Effector memory CD4-positive, alpha-beta T cell (primary cell): ENCODE measurements around the gene TEDC1.

Experiments used
- DNase-seq, 3 donors: peaks; one replicate each; pipeline ENCODE4 v3.0.0-alpha.2; 2020
- H3K27ac ChIP-seq: 2 replicates; pipeline ENCODE4 v1.7.0; 2013; ENCODE audit warnings: mild to moderate bottlenecking, low read length, moderate library complexity; ENCODE audit not compliant: insufficient read depth, poor library complexity, severe bottlenecking
- H3K27me3 ChIP-seq: replicated peaks from 2 replicates; pipeline ENCODE4 v1.7.0; 2013; ENCODE audit warnings: mild to moderate bottlenecking, low read length; ENCODE audit not compliant: insufficient read depth, control insufficient read depth, poor library complexity, severe bottlenecking
- H3K36me3 ChIP-seq: 2 replicates; pipeline ENCODE4 v1.7.0; 2013; ENCODE audit warnings: mild to moderate bottlenecking, low read length, moderate library complexity; ENCODE audit not compliant: control insufficient read depth, insufficient read depth
- H3K4me1 ChIP-seq: 2 replicates; pipeline ENCODE4 v1.7.0; 2013; ENCODE audit warnings: low read length, mild to moderate bottlenecking; ENCODE audit not compliant: control insufficient read depth, insufficient read depth, poor library complexity, severe bottlenecking
- H3K4me3 ChIP-seq: 2 replicates; pipeline ENCODE4 v1.7.0; 2013; ENCODE audit warnings: low read length, low read depth, mild to moderate bottlenecking; ENCODE audit not compliant: insufficient read depth, poor library complexity, severe bottlenecking
- H3K9me3 ChIP-seq: 2 replicates; pipeline ENCODE4 v1.7.0; 2013; ENCODE audit warnings: mild to moderate bottlenecking, low read length, moderate library complexity; ENCODE audit not compliant: control insufficient read depth

Gene TEDC1

DNA sequence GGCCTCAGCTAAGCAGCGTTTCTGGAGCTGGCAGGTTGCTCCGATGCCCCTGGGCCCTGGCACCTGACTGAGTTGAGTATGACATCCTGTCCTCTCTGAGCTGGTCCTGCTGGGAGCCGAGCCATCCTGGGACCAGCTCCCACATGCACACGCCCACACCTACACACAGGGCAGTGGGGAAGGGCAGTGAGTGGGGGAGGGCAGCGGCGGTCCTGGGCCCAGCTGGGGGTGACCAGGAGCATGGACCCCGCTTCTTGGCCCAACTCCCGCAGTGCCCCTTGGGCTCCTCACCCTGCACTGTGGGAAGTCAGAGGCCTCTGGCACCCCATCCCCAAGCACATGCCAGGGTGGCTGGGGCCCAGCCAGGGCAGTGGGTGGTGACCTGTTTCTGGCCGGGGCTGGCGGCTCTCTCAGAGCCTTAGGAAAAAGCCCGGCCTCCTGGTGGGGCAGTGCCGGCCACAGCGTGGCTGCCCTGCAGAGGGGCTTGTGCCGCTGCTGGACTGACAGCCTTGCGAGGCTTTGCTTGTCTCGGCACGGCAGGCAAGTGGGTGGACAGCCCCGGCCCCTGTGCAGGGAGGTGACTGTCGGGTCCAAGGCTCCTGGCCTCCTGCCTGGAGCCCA, 22.3 kb upstream of the TEDC1 start:
- peaks cover 5% of the 10 kb centered on the region for H3K4me1 ChIP-seq
- no peaks in the 10 kb centered on the region for H3K9me3 ChIP-seq
- no peak overlapping the region for H3K4me3 ChIP-seq
- peaks cover 28% of the 10 kb centered on the region for H3K36me3 ChIP-seq
- no peaks in the 10 kb centered on the region for H3K27me3 ChIP-seq
- DNase-seq, result no peak
- H3K27ac ChIP-seq, result no peak overlapping the region

GRCh38 chr14:105469456-105470349, 21.3 kb upstream of the TEDC1 start:
- Histone ChIP-seq H3K36me3 (peaks cover 20% of the 10 kb centered on the region), H3K4me1 (peaks cover 7% of the 10 kb centered on the region), H3K9me3 (no peaks in the 10 kb centered on the region), H3K4me3 (no peak overlapping the region), H3K27me3 (no peaks in the 10 kb centered on the region), H3K27ac (no peak overlapping the region)
- no peak for DNase-seq

- H3K9me3 ChIP-seq, result no peaks in the 10 kb centered on the region
- no peaks in the 10 kb centered on the region for H3K27me3 ChIP-seq
- DNase-seq, result no peak
- peaks cover 18% of the 10 kb centered on the region for H3K36me3 ChIP-seq
- H3K4me1 ChIP-seq, result peaks cover 16% of the 10 kb centered on the region
- H3K4me3 ChIP-seq, result no peak overlapping the region
- H3K27ac ChIP-seq, result no peak overlapping the region
Observed at GRCh38 chr14:105470350-105471296, 20.4 kb upstream of the TEDC1 start.

- no peak for DNase-seq
- Histone ChIP-seq H3K27me3 (no peaks in the 10 kb centered on the region), H3K4me3 (no peak overlapping the region), H3K36me3 (peaks cover 13% of the 10 kb centered on the region), H3K9me3 (no peaks in the 10 kb centered on the region), H3K4me1 (peaks cover 23% of the 10 kb centered on the region), H3K27ac (no peak overlapping the region)
Observed at GRCh38 chr14:105471297-105471821, 19.7 kb upstream of the TEDC1 start.

- H3K4me1 ChIP-seq, result peaks cover 29% of the 10 kb centered on the region
- no peaks in the 10 kb centered on the region for H3K27me3 ChIP-seq
- DNase-seq, result no peak
- no peaks in the 10 kb centered on the region for H3K9me3 ChIP-seq
- no peak overlapping the region for H3K4me3 ChIP-seq
- no peak overlapping the region for H3K27ac ChIP-seq
- peaks cover 11% of the 10 kb centered on the region for H3K36me3 ChIP-seq
Observed at GRCh38 chr14:105471823-105472485, 19.1 kb upstream of the TEDC1 start.

DNA sequence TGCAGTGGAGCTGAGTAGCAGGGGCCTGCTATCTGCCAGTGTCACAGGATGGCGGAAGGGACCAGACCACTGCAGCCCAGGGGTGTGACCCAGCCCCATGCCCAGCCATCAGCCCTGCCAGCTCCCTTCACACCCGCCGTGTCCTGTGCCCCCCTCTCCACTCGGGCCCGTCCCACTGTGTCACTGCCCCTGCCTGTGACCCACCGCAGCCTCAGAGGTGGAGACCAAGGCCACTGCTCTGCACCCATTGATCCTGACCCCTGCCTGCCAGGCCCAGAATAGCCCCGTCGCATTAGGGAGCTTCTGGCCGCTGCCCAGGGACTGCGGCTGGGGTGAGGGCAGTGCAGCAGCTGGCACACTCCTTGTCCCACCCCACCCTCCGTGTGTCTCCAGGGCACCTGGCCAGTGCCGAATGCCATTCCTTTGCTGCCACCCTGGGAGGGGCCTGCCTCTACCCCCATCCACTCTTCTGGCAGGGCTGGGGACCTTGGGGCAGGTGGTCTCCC, 18.5 kb upstream of the TEDC1 start:
- Histone ChIP-seq H3K4me1 (peaks cover 34% of the 10 kb centered on the region), H3K9me3 (no peaks in the 10 kb centered on the region), H3K27me3 (no peaks in the 10 kb centered on the region), H3K27ac (no peak overlapping the region), H3K36me3 (peaks cover 11% of the 10 kb centered on the region), H3K4me3 (no peak overlapping the region)
- no peak for DNase-seq

GRCh38 chr14:105473033-105473676, 17.9 kb upstream of the TEDC1 start:
- no peaks in the 10 kb centered on the region for H3K27me3 ChIP-seq
- H3K4me1 ChIP-seq, result peaks cover 38% of the 10 kb centered on the region
- no peaks in the 10 kb centered on the region for H3K9me3 ChIP-seq
- peaks cover 9% of the 10 kb centered on the region for H3K36me3 ChIP-seq
- peak overlapping the region; percentile 83 for H3K27ac ChIP-seq
- DNase-seq, result no peak
- H3K4me3 ChIP-seq, result peak overlapping the region; percentile 64

DNA sequence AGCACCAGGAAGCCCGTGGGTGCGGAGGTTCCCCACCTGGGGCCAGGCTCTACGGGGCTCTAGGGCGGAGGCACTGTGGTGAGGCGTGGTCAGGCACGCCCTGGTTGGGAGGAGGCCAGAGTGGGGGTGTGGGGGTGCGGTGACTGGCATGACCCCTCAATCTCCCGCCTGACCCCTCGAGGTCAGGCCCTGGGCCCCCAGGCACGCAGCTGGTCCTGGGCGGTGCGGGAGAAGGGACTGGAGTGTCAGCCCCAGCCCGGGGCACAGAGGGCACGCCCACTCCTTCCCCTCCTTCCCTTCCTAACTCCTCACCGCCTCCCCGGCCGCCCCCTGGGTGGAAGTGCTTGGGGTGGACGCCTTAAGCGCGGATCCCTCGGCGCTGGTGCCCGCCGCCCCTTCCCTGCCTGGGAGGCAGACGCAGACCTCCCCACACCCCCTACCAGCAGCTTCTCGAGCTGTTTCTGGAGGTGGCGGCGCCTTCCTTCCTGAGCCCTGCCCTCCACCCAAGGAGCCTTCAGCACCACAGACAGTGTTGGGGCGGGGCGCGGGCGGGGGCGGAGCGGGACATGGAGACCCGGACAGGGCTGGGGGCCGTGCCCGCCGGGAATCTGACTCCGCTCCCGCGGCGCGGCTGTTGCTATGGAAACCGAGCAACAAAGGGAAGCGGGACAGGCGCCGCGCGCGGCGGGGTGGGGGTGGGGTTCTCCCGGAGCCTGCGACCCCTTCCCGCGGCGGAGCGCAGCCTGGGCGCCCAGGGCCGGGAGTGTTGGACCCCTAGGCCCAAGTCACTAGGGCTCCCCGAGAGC, 17.2 kb upstream of the TEDC1 start:
- Histone ChIP-seq H3K9me3 (no peaks in the 10 kb centered on the region), H3K4me1 (peaks cover 38% of the 10 kb centered on the region), H3K27ac (peak overlapping the region; percentile 83), H3K27me3 (no peaks in the 10 kb centered on the region), H3K4me3 (peak overlapping the region; percentile 64), H3K36me3 (peaks cover 6% of the 10 kb centered on the region)
- peak; percentile 82 to 86 (median 83) for DNase-seq
